A204.1 (cell line): ENCODE measurements around the gene NCS1.

Source experiments
- FAIRE-seq: peaks from 2 replicates; lab custom pipeline; 2012; peaks lifted over from hg19 to GRCh38; lab: Jason Lieb, UNC

Gene NCS1

DNA sequence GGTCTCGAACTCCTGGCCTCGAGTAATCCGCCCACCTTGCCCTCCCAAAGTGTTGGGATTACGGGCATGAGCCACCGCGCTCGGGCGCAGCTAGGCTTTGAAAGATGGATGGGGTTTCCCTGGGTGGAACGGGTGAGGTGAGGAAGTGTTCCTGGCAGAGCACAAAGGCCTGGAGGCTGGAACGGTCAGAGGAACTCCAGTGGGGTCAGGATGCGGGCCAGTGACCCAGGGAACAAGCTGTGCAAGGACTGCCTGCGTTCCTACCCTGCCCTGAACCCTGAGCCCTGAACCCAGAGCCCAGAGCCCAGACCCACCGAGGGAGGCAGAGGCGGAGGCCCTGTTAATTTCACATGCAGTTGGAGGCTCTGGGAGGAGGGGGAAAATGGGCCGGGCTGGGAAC, 23.4 kb downstream of the NCS1 start:
- FAIRE-seq: no peak

DNA sequence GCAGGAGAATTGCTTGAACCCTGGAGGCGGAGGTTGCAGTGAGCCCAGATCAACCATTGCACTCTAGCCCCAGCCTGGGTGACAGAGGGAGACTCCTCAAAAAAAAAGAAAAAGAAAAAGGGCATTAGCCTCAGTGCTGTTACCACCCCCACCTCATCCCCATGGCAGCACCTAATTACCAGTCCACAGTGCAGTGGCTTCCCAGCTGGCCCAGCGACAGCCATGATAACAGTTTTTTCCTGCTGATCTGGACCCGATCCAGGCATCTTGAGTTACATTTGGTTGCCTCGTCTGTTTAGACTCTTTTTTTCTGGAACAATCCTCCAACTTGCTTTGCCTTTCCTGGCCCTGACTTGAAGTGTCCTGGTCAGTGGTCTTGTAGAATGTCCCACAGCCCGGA, 24.4 kb downstream of the NCS1 start:
- FAIRE-seq: no peak

DNA sequence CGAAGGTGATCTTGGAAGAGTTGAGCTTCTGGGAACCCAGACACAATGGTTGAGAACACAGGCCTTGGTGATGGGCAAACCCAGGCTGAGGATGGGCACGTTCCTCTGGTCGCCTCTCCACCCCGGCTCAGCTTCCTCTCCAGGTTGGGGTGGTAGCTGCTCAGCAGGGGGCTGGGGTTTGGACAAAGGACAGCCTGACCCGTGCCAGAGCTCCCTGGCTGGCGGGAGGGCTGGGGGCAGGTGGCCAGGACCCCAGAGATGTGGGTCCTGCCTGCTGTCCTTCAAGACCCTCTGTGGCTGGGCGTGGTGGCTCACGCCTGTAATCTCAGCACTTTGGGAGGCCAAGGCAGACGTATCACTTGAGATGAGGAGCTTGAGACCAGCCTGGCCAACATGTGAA, 25.2 kb downstream of the NCS1 start:
- no peak for FAIRE-seq

DNA sequence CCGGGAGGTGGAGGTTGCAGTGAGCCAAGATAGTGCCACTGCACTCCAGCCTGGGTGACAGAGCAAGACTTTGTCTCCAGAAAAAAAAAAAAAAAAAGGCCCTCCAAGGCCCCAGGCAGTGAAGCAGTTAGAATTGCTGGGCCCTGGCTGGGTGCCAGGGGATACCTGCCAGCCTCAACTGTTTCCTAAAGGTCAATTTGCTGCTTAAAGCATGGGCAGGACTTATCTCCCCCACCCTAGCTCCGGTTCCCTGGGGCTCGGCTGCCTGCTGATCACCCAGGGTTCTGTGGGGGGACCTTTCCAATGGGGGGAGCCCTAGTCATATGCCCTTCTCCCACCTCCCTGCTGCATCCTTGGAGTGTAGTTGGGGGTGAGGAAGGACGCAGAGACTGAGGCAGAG, 25.7 kb downstream of the NCS1 start:
- no peak for FAIRE-seq

DNA sequence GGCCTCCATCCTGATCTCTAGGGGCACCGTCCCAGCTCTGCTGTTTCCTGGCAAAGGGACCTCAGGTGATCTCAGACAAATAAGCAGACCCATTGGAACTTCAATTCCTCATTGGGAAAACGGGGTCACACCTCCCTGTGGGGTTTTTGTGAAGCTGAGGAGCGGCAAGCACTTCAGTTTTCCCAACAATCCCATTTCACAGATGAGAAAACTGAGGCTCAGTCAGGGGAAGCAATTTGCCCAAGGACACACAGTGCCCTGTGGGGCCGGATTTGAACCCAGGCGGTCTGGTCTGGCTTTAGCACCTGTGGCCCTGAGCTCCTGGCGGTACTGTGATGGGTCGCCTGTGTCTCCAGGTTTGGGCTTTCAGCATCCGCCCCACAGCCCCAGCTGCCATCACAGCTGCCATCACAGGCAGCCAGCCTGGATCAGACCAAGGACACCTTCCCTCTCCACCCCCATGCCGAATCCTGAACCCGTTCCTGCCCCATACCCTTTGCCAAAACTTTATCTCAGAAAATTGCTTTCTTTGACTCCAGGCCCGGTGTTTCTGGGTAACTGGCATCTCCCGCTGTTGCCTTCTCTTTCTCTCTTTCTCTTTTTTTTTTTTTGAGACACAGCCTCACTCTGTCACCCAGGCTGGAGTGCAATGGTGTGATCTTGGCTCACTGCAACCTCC, 26.4 kb downstream of the NCS1 start:
- no peak for FAIRE-seq

DNA sequence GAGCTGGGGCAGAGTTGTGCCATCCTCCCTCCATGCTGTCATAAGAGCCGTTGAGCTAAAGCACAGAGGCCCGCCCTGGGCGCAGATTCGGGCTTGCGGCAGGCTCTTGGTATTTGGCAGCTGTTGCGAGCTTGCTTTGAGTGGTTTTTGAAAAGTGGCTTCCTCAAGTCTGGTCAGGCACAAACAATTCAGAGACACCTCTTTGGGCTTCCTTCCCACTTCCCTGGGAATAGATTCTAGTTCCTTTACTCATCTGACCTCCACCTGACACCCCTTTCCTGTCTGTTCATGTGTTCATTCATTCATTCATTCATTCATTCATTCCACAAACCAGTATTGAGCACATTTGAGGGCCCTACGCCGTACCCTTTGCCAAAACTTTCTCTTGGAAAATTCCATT, 27.4 kb downstream of the NCS1 start:
- FAIRE-seq: no peak

DNA sequence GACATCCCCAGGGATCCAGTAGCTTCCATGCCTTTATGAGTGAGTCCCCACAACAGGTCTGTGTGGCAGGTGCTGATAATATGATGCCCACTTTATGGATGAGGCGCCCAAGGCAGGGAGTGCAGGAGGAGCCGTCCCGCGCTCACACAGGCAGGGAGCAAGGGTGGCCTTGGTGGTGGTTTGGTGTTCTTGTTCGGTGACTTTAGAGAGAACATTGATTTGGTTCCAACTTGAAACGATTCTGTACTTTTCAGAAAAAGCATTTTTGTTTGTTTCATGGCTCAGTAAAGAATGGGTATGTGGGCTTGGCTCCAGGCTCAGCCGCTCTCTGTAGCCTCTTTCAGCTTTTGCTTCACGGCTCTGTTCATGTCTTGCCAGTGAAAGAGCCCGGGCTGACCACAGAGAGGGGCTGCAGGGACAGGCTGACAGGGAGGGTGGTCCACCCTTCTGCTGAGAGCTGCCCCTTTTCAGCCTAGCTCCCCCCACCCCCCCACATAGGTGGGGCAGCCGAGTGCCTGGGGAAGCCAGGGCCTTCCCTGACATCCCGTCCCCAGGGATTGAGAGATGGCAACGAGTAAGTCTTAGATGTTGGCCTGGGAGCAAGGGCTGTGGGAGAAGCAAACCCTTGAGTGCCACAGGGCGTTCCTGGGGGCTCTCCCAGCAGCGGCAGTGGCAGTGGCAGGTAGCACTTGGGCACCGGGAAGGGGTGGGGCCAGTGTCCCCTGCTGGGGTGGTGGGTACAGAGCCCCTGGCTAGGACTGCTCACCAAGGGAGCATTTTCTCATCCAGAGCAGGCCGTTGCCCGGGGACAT, 28.0 kb downstream of the NCS1 start:
- FAIRE-seq: no peak

DNA sequence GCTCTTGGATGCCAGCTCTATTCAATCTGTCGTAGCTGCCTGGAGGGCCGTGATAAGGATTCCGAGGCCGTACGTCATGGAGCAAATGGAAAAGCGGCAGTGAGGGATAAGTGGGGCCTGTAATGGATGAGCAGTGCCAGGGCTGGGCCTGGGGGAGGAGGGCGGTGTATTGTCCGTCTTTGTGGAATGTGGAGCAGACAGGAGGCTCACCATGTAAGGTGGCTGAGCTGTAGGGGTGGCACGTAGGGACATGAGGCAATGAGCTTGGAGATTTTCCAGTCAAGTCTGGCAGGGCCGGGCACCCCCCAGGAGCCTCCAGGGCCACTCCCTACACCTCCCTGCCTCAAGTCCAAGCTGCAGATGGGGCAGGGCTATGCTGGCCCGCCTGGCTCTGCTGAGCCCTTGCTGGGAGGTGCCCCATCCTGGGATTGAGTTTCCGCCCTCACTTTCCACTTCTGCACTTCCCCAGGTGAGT, 29.2 kb downstream of the NCS1 start:
- no peak for FAIRE-seq

DNA sequence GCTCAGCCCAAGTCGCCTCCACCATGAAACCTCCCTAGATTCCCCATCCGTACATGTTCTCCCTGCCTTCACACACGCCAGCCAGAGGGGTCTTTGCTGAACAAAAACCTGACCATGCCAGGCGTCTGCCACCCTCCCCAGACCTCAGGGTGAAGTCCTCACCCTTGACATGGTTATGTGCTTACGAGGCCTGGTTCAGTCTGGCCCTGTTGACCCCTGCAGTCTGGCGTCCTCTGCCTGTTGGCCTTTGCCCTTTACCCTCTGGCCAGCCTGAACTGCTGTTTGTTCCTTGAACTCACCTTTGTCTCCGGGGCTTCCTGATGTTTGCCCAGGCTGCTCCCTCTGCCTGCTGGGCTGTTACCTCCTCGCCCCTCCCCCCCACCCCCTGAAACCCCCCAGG, 29.8 kb downstream of the NCS1 start:
- no peak for FAIRE-seq

DNA sequence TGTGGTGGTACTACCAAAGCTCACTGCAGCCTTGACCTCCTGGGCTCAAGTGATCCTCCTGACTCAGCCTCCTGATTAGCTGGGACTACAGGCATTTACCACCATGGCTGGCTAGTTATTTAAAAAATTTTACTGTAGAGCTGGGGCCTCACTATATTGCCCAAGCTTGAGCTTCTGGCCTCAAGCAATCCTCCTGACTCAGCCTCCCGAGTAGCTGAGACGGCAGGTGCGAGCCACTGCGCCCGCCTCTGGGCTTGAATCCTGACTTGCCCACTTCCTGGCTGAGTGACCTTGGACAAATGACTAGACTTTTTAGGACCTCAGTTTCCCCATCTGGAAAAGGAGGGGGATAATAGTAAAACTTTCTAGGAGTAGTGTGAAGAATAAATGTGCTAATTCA, 32.1 kb downstream of the NCS1 start:
- FAIRE-seq: no peak

DNA sequence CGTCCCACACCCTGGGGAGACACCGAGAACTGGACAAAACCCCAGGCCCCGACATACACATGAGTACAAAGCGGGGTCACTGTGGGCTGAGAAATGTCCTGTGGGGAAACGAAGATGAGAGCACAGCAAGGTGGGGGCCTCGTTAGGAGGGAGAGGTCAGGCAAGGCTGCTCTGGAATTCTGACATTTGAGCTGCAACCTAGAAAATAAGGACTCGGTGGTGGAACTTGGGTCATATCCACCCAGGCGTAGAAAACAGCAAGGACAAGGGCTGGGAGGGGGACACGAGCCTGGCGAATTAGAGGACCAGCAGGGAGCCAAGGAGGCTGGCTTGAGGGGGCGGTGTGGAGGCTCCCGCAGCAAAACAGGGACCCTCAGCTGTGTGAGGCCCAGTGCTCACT, 32.8 kb downstream of the NCS1 start:
- FAIRE-seq: no peak

DNA sequence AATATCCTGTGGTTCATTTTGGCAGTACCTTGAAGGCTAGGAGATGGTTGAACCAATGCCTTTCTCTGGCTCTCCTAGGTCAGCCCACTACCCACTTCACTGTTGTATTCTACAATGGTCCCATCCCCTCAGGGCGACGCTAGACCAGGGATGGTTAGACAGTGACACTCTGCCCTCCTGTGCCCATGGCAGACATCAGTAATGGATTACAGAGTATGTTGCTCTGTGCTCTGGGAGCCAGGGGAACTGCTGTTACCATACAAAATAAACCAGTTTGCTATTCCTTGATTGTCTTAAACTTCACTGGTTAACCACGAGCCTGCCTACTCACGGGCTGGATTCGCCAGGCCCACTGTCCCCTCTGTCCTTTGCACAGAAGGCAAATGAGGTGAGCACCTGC, 33.7 kb downstream of the NCS1 start:
- no peak for FAIRE-seq

DNA sequence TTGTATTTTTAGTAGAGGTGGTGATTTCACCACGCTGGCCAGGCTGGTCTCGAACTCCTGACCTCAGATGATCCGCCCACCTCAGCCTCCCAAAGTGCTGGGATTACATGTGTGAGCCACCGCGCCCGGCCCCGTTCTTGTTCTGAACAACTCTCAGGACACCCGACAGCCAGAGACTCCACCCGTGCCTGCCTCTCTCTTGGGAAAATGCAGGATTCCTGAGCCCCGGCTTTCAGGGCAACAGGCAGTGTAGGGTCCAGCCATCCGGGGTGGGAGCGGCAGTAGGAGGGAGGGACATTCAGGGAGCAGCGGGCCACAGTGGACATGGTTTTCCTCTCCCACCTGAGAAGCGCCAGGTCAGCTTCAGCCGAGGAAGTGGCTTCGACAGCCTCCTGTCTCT, 34.4 kb downstream of the NCS1 start:
- no peak for FAIRE-seq

DNA sequence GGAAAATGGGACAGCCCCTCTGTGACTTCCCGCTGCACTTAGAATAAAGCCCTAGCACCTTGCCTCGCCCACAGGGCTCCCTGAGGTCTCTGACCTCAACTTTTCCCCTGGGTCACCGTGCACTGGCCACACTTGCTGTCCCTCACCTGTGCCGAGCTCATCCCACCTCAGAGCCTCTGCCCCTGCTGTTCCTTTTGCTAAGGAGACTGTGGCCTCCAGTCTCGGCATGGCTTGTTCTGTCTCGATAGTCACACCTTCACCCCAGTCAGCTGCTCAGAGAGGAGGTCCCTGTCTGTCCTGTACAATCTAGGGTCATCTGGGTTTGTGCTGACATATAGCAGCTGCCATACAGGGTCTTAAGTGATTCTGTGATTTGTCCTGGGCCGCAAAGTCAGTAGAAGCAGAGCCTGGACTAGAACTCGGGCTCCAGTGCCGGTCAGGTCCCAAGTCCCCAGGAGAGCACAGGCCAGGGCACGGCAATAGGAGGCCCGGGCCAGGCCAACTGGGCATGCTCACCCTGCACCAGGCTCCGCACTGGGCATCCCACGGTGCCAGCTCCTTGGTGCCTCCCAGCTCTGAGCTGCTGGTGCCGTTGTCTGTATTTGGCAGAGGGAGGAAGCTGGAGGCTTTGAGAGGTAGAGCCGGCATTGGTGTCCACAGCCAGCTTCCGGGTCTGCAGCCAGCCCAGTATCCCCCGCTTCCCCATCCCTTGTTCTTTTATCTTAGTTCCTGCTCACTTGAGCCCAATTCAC, 35.2 kb downstream of the NCS1 start:
- FAIRE-seq: no peak

DNA sequence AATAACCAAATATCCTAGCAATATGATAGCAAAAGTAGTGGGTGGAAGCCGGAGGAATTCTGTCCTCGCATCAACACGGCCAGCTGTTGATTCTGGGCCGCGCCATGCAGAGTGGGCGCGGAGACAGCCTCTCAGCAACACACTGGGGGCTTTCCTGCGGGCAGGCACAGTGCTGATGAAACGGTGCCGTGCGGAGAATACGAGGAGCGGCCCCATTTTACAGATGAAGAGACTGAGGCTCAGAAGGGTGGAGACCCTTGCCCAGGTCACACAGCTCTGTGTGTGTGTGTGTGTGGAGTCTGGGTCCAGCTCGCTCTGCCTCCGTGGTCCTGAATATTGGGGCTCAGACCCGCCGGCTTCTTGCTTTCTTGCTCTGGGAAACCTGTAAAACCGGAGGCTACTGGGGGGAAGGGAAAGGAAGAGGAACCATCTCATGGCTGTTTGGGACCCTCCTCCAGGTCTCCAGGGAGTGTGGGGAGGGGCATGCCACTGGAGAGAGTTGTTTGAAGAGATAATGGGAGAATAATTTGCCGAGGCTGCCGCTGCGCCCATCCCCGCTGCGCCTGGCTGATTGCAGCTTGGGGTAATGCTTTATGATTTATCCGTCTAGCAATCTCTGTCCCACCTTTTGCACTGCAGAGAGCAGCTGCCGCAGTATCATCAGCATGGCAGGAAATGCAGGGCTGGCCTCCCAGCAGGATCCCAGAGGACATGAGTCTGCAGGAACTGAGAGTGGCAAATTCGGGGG, 36.6 kb downstream of the NCS1 start:
- no peak for FAIRE-seq

DNA sequence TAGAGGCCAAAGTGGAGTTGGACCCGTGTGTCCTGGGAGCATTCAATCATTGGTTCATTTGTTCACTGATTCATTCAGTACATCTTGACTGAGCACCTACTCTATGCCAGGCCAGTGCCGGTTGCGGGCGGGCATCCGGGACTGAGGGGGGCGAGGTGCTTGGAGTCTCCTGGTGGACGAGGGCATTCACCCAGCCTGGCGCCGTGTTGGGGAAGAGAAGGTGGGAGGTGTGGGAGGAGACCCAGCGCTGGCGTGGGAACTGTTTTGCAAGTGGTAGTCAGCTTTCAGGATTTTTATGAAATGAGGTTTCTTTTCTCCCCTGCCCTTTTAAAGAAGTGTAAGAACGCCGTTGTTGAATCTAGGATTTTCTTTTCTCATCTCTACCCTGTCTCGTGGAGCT, 37.2 kb downstream of the NCS1 start:
- FAIRE-seq: no peak

DNA sequence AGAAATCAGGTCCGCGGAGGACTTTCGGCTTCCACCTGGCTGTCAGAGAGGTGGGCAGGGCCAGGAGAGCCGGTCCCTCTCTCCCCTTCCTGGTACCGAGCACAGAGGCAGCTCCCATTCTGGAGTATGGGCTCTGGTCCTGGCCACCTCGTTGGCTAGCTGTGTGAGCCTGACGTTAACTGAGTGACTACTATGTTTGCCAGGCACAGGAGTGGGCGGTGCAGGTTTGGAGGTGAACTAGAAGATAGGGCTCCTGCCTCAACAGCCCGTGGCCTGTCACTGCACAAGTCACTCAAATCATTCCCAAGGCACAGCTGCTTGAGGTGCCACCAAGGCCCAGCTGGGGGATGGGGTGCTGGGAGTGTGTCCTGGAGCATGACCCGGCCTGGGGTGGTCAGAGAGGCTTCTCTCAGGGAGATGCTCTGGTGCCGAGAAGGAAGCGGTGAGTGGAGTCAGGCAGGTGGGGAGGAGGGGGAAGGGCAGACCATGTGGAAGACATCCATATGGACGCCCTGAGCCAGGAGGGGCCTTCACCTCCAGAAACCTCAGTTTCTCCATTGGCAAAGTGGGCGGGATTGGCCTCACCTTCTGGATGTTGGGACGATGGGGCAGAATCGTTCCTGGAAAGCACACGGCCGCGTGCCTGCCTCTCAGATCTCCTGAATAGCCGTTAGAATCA, 39.5 kb downstream of the NCS1 start:
- no peak for FAIRE-seq

DNA sequence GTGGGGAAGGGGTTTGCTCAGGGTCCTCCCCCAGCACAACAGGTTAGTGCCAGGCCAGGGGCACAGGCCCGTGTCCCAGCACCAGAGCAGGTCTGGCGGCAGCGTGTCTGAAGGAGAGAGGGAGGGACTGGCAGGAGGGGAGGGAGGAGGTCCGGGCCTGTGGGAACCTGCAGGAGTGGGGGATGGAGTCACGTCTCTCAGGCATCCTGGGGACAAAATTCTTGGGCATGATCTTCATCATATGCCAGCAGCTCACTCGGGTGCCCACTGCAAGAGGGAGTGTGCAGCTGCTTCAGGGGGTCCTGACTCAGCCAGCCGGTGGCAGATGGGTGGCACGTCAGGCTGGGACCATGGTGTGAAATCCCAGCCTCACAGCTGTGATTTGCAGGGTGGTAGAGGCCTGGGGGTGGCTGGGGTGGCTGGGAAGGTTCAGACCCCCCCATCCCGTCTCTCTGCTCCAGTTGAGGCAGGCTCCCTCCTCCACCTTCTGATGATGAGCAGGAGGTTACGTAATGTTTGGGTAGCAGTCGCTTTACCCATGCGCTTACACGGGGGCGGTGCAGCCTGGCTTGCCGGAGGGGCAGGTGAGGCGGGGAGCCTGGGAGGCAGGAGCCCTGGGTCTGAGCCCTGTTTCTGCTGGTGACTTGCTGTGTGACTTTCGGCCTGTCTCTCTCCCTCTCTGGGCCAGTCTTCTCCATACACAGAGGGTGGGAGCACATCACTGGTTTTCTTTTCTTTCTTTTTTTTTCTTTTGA, 40.5 kb downstream of the NCS1 start:
- FAIRE-seq: no peak

DNA sequence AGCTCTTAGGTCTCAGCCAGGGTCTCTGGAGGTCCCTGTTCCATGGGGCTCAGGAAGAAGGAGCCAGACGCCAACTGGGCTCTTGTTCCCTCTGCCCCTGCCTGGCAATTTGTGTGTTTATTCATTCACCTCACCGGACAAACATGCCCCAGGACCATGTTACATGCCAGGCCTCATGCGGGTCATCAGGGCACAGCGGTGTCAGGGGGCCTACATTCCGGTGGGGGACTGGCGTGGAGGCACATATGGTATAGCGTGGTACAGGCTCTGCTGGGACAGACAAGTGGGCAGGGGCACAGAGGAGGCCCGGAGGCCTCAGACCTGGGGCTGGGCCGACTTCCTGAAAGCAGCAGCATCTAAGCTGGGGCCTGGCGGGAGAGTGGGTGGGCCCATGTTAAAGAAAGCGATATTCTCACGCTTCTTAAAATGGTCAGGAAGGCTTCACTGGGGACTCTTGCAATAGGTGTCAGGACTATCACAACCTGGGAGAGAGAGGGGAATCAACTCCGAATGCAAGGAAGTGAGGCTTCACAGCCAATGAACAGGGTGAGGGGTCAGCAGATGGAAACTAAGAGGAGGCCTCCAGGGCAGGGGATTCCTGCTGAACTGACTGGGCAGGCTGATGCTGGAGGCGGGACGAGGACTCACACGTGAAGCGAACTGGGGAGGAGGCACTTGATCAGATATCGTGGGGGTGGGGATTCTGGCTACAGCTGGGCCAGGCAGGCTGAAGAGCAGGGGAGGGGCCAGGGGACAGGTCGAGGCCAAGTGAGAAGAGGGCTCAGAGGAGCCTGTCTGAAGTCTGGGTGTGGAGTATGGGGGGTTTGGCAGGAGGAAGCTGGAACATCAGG, 41.9 kb downstream of the NCS1 start:
- FAIRE-seq: no peak

DNA sequence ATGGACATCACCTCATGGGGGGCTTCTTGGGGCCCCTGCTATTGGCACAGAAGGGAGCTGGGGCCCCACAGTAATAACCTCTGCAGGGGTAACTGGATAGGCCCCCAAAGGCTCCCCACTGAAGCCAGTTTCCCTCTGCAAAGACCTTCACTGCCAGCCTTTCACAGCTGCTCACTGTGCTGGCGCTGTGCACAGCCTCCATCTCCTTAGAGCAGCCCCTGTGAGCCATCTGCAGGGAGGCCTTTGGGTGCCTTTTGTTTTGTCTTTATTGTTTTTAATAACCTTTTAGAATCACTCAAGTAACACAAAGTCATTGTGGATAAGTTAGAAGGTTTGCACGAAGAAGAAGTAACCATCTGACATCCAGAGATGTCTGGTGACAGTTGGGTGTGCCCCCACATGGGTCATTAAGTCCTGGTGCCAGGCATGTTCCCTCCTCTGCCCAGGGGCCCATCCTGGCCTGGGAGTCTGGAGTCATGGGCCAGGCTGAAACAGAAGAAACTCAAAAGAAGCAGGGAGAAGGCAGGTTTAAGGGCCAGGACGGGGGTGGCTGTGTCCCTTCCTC, 42.7 kb downstream of the NCS1 start:
- no peak for FAIRE-seq
